GM21619 (cell line): ENCODE data around the gene TRDN.
A peak's percentile ranks its signal among the peaks of the same experiment; 100 is the strongest.

Experiments used
- ATAC-seq: cut with Tn5 transposase; IDR thresholded peaks from one replicate; pipeline ENCODE4 v1.9.1; 2021; ENCODE audit not compliant: unreplicated experiment

Gene TRDN

GRCh38 chr6:123418071-123418470 is 218.7 kb downstream of the TRDN start:
- ATAC-seq: no peak

GRCh38 chr6:123417535-123417934 is 219.2 kb downstream of the TRDN start:
- no peak for ATAC-seq

GRCh38 chr6:123415844-123416468 is 220.8 kb downstream of the TRDN start:
- ATAC-seq: peak; percentile 94

GRCh38 chr6:123404975-123405374 is 231.8 kb downstream of the TRDN start:
- no peak for ATAC-seq

GRCh38 chr6:123402052-123402451 is 234.7 kb downstream of the TRDN start:
- ATAC-seq: peak; percentile 95

- ATAC-seq: no peak
Measured at GRCh38 chr6:123398072-123398471, 238.7 kb downstream of the TRDN start.

GRCh38 chr6:123393331-123393730 is 243.4 kb downstream of the TRDN start:
- ATAC-seq: no peak

- no peak for ATAC-seq
Measured at GRCh38 chr6:123383718-123384117, 253.0 kb downstream of the TRDN start.

GRCh38 chr6:123380257-123380656 is 256.5 kb downstream of the TRDN start:
- ATAC-seq: no peak

GRCh38 chr6:123372737-123373136 is 264.0 kb downstream of the TRDN start:
- ATAC-seq: no peak

- no peak for ATAC-seq
Measured at GRCh38 chr6:123363912-123364311, 272.8 kb downstream of the TRDN start.

- no peak for ATAC-seq
Measured at GRCh38 chr6:123360359-123360758, 276.4 kb downstream of the TRDN start.

- no peak for ATAC-seq
Measured at GRCh38 chr6:123352705-123353104, 284.0 kb downstream of the TRDN start.

- no peak for ATAC-seq
Measured at GRCh38 chr6:123352279-123352678, 284.5 kb downstream of the TRDN start.

GRCh38 chr6:123343836-123344235 is 292.9 kb downstream of the TRDN start:
- no peak for ATAC-seq

- no peak for ATAC-seq
Measured at GRCh38 chr6:123338394-123338793, 298.4 kb downstream of the TRDN start.

GRCh38 chr6:123333000-123333756 is 303.6 kb downstream of the TRDN start:
- no peak for ATAC-seq

GRCh38 chr6:123332070-123332469 is 304.7 kb downstream of the TRDN start:
- ATAC-seq: no peak

- ATAC-seq: no peak
Measured at GRCh38 chr6:123329337-123329736, 307.4 kb downstream of the TRDN start.

GRCh38 chr6:123323452-123324329 is 313.1 kb downstream of the TRDN start:
- ATAC-seq: no peak

GRCh38 chr6:123321020-123321419 is 315.7 kb downstream of the TRDN start:
- ATAC-seq: no peak
